Measurements from ENCODE around the gene NID2.

The NID2 gene

DNA sequence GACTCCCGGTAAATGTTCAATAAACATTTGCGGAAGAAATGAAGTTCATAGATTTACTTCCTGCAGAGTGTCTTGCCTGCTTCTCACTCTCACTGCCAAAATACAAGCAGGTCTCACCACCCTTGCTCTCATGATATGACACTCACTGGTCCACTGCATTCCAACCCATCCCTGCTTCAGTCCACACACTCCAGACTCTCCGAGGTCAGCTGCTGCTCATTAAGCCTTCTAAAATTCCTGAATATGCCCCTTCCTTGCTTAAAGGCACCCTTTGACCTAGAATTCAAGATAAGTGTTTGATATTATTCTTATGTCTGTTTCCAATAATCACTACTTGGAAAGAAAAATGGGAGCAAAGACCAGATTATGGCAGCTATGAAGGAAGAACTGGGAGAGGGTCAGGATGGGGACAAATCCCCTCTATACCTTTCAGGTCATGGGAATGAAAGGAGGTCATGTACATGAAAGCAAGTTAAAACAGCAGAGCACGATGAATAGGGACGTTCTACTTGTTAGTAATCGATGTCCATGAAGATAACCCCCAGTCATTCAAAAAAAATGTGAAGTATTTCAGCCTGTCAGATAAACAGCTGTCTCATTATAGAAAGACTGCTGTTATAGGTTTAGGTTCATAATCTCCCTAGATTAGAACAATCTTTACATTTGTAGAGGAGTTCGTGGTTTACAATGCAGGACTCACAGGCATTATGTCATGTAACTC, 10.5 kb upstream of the NID2 start:
- no peak for DNase-seq (ENCODE audit: low spot score)

DNA sequence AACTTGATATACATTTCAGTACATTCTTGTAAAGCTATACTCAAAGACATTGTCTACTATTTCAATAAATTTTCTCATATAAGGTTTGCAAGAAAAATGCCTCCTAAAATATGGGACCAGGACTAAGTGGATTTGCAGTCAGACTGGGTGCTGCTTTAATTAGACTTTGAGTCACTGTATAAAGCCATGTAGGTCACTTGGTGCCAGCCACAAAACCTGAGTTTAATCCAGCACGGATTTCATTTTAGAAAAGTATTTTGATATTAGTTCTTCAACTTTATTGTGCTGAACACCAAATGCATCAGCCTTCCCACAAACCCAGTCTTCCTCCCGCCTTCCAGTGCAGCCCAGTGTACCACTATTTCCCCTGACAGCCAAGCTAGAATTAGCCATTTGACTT, 9.9 kb upstream of the NID2 start:
- DNase-seq (ENCODE audit: low spot score) = no peak

DNA sequence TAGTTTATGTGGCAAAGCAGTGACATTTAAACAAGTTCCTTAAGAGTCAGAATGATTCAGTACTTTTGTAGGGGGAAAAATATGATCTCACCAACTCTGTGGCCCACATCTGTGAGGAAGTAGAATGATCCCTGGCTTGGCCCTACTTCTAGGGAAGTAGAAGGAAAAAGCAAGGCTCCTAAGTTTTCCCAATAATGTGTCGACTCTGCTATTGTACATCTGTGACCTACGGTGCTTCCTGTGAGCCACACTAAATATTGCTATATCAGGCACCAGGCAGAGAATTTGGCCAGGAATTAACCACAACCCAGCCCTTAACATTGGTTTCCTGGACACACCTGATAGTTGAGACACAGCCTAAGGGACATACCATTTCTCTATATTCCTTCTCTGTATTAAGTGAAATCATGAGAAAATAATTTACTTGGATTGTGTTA, 9.3 kb upstream of the NID2 start:
- DNase-seq (ENCODE audit: low spot score) = no peak

DNA sequence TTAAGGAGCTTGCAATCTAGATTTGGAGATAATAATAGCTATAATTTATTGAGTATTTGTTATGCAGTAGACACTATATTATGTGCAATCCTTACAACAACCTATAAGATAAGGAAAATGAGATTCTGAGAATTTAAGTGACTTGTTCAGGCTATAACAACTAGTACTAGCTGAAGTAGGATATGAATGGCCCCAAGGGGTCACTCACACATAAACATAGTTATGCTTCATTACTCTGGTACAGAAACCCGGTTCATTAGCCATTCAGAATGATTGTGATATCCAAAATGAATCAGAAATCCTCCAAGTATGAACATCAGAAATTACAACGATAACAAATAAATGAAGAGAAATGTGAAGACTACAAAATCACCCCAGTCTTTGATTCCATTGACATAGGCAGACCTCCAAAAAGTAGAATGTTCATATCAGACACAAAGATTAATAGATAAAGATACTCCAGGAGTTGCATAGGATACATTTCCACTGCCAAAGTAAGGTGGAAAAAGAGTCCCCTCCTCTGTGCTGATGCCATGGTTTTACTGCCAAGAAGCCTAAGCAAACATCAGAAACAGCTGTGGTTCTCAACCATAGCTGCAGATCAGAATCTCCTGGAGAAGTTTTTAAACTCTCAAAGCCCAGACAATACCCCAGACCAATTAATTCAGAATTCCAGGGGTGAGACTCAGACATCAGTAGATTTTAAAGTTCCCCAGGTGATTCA, 8.6 kb upstream of the NID2 start:
- DNase-seq (ENCODE audit: low spot score) = no peak

DNA sequence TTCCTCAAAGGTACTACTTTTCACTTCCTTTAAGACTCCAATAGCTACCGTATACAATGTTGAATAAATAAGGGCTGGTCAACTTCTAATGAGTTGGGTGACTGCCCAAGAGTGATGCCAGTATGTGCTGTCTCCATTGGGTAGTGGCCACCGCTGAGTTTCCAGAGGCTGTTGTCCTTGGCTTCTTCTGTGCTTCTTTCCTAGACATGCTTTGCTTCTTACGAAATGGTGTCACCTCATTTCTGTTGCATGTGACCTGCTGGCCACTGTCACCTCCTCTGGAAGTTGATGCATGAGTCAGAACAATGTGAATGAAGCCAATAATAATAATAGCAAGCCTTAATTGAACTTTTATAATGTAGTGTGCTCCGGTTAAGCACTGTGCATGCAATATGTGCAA, 7.5 kb upstream of the NID2 start:
- no peak for DNase-seq (ENCODE audit: low spot score)

DNA sequence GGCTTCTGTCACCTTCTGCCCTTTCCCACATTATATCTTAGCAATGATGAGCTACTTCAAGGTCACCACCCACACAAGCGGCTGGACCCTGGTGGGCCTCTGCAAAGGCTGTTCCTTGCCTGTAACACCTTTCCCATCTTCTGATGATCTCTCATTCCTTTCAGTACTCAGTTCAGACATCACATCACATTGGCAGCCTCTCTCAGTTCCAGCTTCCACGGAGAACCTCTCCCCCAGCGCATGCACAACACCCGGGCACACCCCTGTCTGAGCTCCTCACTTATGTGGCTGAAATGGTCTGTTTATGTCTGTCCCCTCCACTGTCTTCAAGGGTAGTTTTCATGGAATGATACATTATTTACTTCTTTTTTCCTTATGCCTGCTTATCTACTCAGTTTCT, 6.5 kb upstream of the NID2 start:
- DNase-seq (ENCODE audit: low spot score) = no peak

DNA sequence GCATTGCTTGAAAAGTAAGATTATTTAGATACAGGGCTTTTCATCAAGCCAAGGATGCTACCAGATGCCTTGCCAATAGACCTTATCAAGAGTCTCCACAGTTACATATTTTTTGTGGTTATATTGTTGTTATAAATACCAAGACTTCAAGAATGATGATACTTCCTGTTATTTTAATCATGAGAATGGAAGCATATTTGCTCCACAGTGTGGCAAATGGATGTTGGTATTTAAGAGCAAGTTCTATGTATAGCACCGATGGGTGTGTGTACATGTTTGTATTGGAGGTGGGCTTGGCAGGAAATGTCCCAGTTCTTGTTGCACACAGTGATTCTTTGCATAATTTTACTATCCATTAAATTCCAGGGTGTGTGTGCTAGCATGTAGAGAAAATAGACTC, 4.4 kb upstream of the NID2 start:
- DNase-seq (ENCODE audit: low spot score) = no peak

DNA sequence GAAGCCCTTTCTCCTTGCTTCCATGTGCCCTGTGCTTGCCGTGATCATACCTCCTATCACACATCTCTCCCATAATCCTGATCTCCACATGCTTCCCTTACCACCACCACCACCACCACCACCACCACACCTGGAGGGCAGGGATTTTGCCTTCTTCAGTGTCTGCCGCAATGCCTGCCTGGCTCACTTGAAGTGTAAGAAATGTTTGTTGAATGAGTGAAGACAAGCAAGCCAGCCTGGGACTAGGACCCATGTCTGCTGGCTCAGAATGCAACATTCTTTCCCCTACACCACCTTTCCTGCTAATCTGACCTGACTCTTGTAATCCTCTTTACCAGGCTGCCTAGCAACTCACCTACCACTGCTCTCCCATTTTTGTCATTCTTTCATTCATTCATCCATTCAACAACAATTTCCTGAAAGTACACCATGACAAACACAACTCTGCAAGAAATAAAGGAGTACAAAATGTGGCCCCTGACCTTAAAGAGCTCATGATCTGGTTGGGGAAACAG, 3.5 kb upstream of the NID2 start:
- no peak for DNase-seq (ENCODE audit: low spot score)

DNA sequence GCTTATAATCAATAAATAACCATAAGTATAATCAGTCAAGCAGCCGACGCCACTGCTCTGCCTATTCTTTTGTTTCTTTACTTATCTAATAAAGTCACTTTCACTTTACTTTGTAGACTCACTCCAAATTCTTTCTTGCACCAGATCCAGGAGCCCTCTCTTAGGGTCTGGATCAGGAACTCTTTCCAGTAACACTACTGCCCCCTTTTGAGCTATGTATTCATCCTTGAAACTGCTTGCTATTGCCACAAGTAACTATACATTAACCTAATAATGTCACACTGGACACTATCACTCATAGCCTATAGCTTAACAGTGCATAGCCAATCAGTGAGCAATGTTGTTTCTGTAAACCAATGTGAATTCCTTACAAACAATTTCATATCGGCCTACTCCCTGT, 2.8 kb upstream of the NID2 start:
- DNase-seq (ENCODE audit: low spot score) = no peak

DNA sequence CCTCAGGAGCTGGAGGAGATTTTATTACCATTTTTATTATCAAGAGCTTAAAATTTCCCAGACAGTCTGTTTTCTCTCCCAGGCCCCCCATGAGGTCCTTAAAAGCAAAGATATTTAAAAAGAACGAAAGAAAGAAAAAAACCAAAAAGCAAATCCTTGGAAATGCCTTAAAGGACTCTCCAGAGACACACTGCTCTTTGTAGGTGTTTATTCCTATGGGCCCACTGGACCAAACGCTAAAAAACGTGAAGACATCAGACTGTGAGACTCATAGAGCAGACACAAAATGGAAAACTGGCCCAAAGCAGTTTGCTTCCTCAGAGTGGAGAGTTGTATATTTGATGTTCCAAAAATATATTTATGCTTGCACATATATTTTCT, 1.2 kb upstream of the NID2 start:
- DNase-seq (ENCODE audit: low spot score) = no peak

DNA sequence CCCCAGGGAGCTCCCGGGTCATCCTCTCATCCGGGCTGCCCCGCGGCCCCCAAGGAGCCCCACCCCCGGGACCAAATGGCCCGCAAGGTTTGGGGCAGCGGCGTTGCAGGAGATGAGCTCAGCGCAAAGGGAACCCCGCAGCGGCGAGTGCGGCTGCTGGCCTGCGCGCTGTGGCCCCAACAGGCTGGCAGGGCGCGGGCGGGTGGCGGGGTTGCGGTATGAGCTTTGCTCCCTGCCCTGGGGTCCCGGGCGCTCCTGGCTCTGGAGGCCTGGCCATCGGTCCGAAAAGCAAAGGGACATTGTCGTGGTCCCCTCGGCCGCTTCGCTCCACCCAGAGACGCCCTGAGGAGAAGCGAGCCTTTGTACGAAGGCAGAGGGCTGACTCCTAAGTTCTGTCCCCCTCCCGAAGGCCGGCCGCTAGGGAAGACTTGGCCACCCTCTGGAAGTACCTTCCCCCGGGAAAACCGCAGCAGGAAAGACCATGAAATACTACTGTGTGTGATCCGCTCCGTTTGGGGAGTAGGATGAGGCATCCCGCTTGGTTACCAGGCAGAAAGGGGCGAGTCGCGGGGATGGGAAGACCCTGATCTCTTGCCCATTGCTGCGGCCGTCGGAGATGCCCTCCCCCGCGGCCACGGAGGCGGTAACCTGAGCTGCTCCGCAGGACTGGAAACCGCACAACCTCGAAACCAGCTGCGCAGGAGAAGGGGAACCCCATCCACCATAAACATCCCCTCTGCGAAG, 620 bp upstream of the NID2 start:
- DNase-seq (ENCODE audit: low spot score) = peak; percentile 54

DNA sequence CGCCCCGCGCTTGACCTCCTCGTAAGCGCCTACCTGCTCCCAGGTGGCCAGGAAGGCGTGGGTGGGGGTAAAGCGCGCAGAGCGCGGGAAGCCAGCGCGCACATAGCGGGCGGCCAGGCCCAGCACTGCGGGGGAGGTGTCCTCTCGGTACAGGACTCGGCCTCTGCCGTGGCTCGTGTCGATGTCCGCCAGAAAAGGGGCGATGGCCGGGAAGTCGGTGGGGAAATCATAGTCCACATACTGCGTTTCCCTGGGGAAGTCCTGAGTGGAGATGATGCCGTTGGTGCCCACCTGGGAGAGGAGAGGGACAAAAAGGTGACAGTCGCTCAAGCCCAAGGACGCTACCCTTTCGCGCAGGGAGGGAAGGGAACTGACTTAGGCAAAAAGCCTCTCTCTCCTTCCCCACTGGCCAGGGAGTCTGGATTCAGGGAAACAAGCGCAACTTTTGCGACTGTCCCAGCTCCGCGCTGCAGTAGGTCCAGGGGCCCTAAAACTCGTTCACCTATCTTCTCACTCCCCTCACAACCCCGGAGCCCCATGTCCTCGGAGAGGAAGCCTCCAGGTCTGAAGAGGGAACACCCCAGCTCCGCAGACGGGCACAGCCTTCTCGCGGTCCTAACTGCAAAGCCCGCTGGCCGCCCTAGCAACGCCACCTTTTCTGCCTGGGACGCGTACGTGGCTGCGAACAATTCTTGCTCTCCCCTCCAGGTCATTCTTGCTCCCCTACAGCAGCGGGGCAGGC, 815 bp downstream of the NID2 start:
- peak; percentile 43 for DNase-seq (ENCODE audit: low spot score)

DNA sequence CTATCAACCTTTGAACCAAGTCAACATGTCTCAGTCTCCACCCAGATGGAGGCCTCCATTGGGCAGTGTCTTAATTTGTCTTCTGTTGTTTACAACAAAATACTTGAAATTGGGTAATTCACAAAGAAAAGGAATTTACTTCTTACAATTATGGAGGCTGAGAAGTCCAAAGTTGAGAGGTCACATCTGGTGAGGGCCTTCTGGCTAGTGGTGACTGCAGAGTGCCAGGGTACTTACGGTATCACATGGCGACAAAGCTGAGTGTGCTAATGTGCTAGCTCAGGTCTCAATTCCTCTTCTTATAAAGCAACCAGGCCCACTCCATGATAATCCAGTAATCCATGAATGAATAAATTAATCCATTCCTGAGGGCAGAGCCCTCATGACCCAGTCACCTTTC, 4.7 kb downstream of the NID2 start:
- no peak for DNase-seq (ENCODE audit: low spot score)

DNA sequence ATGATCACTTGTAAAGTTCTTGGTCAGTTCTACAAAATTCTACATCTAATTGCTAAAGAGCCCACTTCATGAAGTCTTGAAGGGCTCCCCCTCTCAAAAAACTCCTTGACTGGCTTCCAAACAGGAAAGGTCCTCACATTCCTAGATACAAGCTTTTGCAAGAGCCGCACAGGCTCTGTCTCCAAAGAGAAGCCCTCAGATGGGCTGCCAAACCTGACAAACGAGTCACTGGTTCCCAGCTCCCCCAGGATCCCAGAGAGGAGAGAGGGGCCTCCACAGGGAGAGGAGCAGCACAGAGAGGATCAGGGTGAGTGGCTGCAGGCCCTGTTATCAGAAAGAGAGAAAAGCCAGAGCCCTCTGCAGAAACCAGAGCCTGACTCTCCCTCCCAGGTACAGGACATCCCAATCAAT, 5.8 kb downstream of the NID2 start:
- DNase-seq (ENCODE audit: low spot score) = no peak

DNA sequence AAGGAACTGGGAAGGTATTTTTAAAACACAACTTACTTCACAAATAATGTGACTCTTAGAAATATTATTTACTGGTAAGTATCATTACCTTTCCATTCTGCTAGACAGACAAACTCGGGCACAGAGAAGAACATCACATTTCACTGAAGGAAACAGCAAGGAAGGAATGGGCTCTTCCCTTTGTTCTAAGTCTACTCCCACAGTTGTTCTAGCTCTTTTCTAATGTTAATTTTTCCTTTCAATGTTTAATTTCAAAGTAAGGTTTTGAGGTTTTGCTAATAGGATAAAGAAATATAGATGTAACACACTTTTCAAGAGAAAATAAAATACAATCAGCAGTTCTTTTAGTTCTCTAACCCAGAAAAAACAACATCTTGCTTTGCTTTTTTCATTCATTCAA, 7.0 kb downstream of the NID2 start:
- DNase-seq (ENCODE audit: low spot score) = no peak

DNA sequence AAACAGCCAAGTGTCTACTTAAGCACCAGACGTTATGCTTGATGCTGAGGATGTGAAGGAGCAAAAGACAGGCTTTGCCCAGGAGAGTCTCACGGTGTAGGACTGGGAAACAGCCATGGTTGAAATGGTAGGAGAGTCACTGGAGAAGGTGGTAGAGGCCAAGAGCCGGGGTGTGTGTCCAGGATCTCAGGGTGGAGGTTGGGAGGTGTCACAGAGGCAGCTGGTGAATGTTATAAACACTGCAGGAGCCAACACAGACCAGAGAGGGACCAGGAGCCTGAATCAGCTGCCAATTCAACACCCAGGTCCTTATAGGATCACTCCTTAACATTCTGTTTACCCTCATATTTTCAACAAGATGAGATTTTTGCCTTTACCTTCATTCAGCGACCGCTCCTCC, 7.5 kb downstream of the NID2 start:
- DNase-seq (ENCODE audit: low spot score) = no peak

DNA sequence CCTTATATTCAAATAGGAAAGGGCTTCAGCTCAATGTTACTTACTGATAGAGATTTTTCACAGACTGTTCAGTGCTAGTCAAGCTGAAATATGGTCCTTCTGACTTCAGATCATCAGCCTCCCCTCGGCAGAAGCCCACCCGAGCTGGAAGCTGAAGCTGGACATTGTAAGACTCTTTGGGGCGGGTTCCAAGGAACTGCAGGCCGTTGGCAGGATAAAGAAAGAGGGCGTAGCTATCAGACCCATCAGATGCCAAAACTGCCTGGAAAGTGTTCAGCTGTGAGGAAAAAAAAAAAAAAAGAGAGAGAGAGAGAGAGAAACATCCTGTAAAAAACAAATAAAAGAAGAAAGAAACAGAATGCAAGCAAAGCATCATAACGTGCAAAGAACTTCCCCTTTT, 8.8 kb downstream of the NID2 start:
- DNase-seq (ENCODE audit: low spot score) = no peak

DNA sequence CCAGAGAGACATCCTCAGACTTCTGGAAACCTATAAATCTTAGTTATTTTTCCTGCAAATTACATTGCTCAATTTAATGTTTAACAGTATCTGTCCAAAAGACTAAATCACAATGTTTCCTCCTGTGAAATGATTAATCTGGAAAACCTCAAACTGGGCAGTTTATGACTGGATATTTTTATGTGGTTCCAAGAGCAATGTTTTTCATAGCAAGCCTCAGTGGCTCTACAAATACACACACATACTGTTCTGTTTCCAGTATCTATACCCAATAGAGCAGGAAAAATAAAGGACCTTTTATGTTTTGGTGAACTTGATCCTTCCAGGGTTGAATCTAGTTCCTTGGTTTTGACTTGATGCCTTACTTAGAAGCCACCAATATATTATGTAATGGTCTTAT, 9.2 kb downstream of the NID2 start:
- DNase-seq (ENCODE audit: low spot score) = no peak

DNA sequence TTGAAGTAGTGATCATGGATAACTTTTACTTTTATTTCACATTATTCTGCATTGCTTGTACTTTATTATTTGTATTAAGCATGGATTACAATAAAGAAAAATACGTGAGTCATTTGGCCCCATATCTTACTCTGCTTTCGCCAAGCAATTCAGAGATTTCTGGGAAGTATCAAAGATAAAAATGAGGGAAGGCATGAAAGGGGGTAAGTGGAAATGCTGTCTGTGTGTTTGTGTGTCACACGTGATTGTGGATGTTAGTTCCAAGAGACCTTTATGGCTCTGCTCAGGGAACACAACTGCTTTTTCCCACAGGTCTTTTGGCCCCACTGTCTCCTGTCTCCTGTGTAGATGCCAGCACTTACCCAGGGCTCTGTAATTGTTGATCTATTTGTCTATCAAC, 10.5 kb downstream of the NID2 start:
- no peak for DNase-seq (ENCODE audit: low spot score)

DNA sequence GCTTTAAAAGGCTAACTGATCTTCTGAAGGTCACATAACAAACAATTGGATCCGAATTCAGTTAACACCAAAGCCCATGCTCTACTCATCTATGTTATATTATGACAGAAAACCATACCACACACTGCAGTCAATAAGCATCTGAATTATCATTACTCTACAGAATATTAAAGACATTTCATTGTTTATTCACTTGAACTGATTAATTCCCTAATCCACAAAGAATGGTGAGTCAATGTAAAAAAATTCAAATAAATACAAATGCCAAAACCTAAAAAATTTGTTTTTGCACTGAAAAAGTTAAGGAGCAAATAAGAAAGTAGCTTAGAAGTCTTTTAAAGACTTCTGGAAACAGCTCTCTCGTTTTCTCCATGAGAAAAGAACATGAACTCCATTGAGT, 13.7 kb downstream of the NID2 start:
- DNase-seq (ENCODE audit: low spot score) = no peak

DNA sequence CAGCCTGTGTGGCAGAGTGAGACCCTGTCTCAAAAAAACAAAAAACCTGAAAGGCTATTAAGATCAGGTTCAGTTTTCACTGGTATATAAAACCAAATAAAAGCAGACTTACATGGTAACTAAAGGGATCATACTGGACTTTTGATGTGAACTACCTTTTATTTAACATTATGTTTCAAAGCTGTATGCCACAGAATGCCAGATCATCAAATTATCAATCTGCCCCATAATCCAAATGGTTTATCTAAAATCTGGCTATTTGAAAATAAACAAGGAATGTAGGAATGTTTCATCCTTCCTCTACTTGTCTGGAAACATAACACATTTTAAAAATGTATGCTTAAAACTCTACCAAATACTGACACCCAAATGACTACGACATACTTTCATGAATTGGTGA, 14.2 kb downstream of the NID2 start:
- no peak for DNase-seq (ENCODE audit: low spot score)

DNA sequence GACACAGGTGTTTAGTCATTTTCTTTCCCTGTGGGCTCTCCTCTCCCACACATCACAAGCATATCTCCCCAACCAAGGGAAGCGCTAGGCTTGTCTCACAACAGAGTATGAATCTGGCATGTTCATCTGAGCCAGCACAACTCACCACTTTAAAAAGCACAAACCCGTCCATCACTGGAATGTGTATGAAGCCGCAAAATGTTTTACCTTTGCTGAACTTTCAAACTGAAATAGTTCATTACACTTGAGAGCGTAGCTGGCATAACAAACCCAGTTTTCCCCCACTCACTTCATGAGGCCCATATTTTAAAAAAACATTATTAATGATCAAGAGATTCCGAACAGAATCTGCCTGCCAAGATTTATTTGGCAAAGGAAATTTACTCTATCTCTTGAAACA, 15.8 kb downstream of the NID2 start:
- DNase-seq (ENCODE audit: low spot score) = no peak

All from iPS-NIHi11 (cell line).